Stimulated activated naive CD8-positive, alpha-beta T cell treated with anti-CD3 and anti-CD28 coated beads, Interleukin-15, amount 100 ng/mL, for 72 hours (primary cell): ENCODE results near the gene SMAD9.

ENCODE experiments used
- ATAC-seq: fragments of 150-1000 bp; cut with Tn5 transposase; 2 replicates; pipeline ENCODE4 v1.10.0; 2021; ENCODE audit warnings: mild to moderate bottlenecking, moderate library complexity
- DNase-seq, 2 donors: peaks; one replicate each; pipeline ENCODE4 v3.0.0; 2021 to 2022
- H3K27ac Mint-ChIP-seq, 2 donors: one replicate each; pipeline ENCODE4 v1.8.0; 2022; ENCODE audit warnings: mild to moderate bottlenecking in 2 of 2, mixed read lengths in 2 of 2, moderate library complexity in 2 of 2
- H3K27me3 Mint-ChIP-seq: one replicate; pipeline ENCODE4 v1.8.0; 2022; ENCODE audit warnings: mixed read lengths
- H3K4me1 Mint-ChIP-seq: one replicate; pipeline ENCODE4 v1.8.0; 2022; ENCODE audit warnings: mild to moderate bottlenecking, mixed read lengths
- H3K4me3 Mint-ChIP-seq, 2 donors: one replicate each; pipeline ENCODE4 v1.8.0; 2022; ENCODE audit warnings: mild to moderate bottlenecking in 2 of 2, mixed read lengths in 2 of 2, moderate library complexity in 1 of 2
- H3K9me3 Mint-ChIP-seq, 2 donors: one replicate each; pipeline ENCODE4 v1.8.0; 2022; ENCODE audit warnings: mixed read lengths in 2 of 2

SMAD9 gene

GRCh38 chr13:36917311-36917710 is 2.7 kb downstream of the SMAD9 start:
- ATAC-seq, result no peak
- Mint-ChIP-seq H3K27ac (no peak overlapping the region), H3K4me3 (no peak overlapping the region), H3K9me3 (no peaks in the 10 kb centered on the region), H3K27me3 (peaks cover 77% of the 10 kb centered on the region), H3K4me1 (no peaks in the 10 kb centered on the region)
- no peak for DNase-seq

- no peak overlapping the region for H3K27ac Mint-ChIP-seq
- no peaks in the 10 kb centered on the region for H3K4me1 Mint-ChIP-seq
- H3K4me3 Mint-ChIP-seq, result no peak overlapping the region
- H3K27me3 Mint-ChIP-seq, result peaks cover 68% of the 10 kb centered on the region
- no peak for DNase-seq
- H3K9me3 Mint-ChIP-seq, result no peaks in the 10 kb centered on the region
- no peak for ATAC-seq
Measured at GRCh38 chr13:36915896-36916640, 4.0 kb downstream of the SMAD9 start.

GRCh38 chr13:36915106-36915505 is 4.9 kb downstream of the SMAD9 start:
- Mint-ChIP-seq H3K4me1 (no peaks in the 10 kb centered on the region), H3K27ac (no peak overlapping the region), H3K27me3 (peaks cover 69% of the 10 kb centered on the region), H3K4me3 (no peak overlapping the region), H3K9me3 (no peaks in the 10 kb centered on the region)
- no peak for DNase-seq
- no peak for ATAC-seq

DNA sequence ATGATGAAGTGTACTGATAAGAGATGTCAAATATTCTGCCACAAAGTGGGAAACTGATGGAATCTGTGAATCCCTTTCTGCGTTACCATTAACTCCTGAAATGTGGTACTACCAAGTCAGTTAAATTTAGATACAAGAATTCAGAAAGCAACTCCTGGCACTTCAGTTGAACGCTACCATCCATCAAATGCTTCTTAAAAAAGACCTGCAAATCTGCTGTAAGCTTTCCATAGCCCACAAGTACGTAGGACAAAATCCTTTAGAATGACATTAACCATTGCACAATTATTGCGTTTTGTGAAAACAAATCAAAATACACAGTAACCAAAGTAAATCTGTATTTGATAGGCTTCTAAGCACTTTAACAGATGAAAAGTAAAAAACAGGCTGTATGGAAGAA is 5.4 kb downstream of the SMAD9 start:
- Mint-ChIP-seq H3K4me3 (no peak overlapping the region), H3K9me3 (no peaks in the 10 kb centered on the region), H3K27ac (no peak overlapping the region), H3K27me3 (peaks cover 71% of the 10 kb centered on the region), H3K4me1 (no peaks in the 10 kb centered on the region)
- no peak for DNase-seq
- no peak for ATAC-seq

- no peak overlapping the region for H3K27ac Mint-ChIP-seq
- no peaks in the 10 kb centered on the region for H3K4me1 Mint-ChIP-seq
- peaks cover 60% of the 10 kb centered on the region for H3K27me3 Mint-ChIP-seq
- ATAC-seq, result no peak
- no peaks in the 10 kb centered on the region for H3K9me3 Mint-ChIP-seq
- no peak overlapping the region for H3K4me3 Mint-ChIP-seq
- DNase-seq, result no peak
Measured at GRCh38 chr13:36913463-36913862, 6.6 kb downstream of the SMAD9 start.

DNA sequence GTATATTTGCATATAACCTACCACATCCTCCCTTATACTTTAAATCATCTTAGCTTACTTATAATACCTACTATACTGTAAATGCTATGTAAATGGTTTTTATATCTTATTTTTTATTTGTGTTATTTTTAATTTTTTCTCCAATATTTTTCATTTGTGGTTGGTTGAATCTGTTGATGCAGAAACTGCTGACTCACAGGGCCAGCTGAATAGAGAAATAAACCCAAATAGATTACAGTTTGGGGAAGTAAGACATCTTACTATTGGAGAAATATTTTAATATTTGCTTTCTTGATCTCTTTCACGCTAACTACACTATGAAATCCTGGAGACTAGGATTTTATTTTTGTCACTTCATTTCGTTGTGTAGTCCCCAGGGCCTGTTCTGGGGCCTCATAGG is 7.1 kb downstream of the SMAD9 start:
- no peak for ATAC-seq
- Mint-ChIP-seq H3K27ac (no peak overlapping the region), H3K4me3 (no peak overlapping the region), H3K27me3 (peaks cover 55% of the 10 kb centered on the region), H3K4me1 (no peaks in the 10 kb centered on the region), H3K9me3 (no peaks in the 10 kb centered on the region)
- DNase-seq, result no peak

- Mint-ChIP-seq H3K4me3 (no peak overlapping the region), H3K4me1 (no peaks in the 10 kb centered on the region), H3K27me3 (peaks cover 49% of the 10 kb centered on the region), H3K27ac (no peak overlapping the region), H3K9me3 (no peaks in the 10 kb centered on the region)
- ATAC-seq, result no peak
- DNase-seq, result no peak
Measured at GRCh38 chr13:36912369-36912768, 7.7 kb downstream of the SMAD9 start.

DNA sequence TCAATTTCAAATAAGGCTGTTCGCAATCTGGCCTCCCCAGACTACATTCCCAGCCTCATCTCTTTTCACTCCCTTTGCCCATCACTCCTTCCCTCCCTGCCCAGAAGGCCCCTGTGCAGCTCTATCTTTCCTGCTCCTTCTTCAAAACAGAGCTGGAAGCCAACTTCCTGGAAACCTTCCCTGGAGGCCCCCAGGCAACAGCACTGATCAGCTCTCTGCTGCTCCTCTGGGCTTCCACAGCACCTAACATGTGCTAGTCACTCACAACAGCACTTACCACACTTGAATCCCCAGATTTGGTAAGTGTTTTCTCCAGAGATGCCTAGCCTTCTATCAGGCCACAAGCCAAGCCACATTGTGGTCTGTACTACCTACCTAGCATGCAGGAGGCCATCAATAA is 9.5 kb downstream of the SMAD9 start:
- H3K27me3 Mint-ChIP-seq, result peaks cover 31% of the 10 kb centered on the region
- H3K9me3 Mint-ChIP-seq, result no peaks in the 10 kb centered on the region
- DNase-seq, result no peak
- no peak overlapping the region for H3K4me3 Mint-ChIP-seq
- ATAC-seq, result no peak
- H3K4me1 Mint-ChIP-seq, result no peaks in the 10 kb centered on the region
- no peak overlapping the region for H3K27ac Mint-ChIP-seq

- no peak for ATAC-seq
- H3K27me3 Mint-ChIP-seq, result peaks cover 10% of the 10 kb centered on the region
- no peak overlapping the region for H3K27ac Mint-ChIP-seq
Measured at GRCh38 chr13:36907821-36908220, 12.2 kb downstream of the SMAD9 start.

DNA sequence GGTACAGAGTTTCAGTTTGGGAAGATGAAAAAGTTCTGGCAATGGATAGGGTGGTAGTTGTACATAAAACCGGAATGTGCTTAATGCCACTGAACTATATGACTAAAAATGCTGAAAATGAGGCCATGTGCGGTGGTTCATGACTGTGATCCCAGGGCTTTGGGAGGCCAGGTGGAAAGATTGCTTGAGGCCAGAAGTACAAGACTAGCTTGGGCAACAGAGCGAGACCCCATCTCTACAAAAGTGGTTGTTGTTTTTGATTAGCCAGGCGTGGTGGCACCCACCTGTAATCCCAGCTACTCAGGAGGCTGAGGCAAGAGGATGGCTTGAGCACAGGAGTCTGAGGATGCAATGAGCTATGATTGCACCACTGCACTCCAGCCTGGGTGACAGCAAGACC is 12.8 kb downstream of the SMAD9 start:
- no peaks in the 10 kb centered on the region for H3K9me3 Mint-ChIP-seq
- H3K4me1 Mint-ChIP-seq, result no peaks in the 10 kb centered on the region
- H3K4me3 Mint-ChIP-seq, result no peak overlapping the region
- peaks cover 10% of the 10 kb centered on the region for H3K27me3 Mint-ChIP-seq
- no peak overlapping the region for H3K27ac Mint-ChIP-seq
- ATAC-seq (no peak), DNase-seq (no peak)

More at GRCh38 chr13:36907821-36908220, 12.2 kb downstream of the SMAD9 start:
- H3K9me3 Mint-ChIP-seq, result no peaks in the 10 kb centered on the region
- DNase-seq, result no peak
- no peaks in the 10 kb centered on the region for H3K4me1 Mint-ChIP-seq
- H3K4me3 Mint-ChIP-seq, result no peak overlapping the region

- ATAC-seq (no peak), DNase-seq (no peak)
- peaks cover 19% of the 10 kb centered on the region for H3K27me3 Mint-ChIP-seq
Measured at GRCh38 chr13:36905944-36906343, 14.1 kb downstream of the SMAD9 start.

DNA sequence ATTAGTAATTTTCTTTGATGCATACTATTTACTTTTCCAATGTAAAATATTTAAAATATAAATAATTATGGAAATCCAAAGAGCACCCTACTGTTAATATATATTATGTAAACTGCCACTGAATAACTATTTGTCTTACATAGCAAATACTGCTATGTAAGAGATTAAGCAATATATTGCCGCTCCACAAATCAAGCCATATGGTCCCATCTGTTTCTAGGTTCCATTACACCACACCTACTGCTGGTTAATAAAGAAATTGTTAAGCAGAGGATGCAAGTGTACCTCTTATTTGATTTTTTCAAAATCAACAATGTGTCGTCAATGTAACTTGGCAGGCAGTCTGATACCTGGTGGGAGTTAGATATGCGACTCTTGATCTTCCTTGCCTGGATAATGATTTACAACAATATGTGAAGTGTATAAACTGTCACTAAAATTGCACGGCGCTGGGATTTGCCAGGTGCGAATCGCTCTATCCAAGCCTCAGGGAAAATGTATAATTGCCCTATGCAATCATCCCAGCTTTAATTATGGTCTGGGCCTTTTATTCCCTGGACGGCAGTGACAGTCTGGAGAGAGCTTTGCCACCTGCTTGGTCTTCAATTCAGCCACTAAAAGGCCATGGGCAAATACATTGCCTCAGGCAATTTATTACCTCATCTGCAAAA is 16.0 kb downstream of the SMAD9 start:
- DNase-seq, result no peak
- H3K27me3 Mint-ChIP-seq, result peaks cover 16% of the 10 kb centered on the region
- ATAC-seq, result no peak
- no peaks in the 10 kb centered on the region for H3K9me3 Mint-ChIP-seq
- H3K4me1 Mint-ChIP-seq, result no peaks in the 10 kb centered on the region
- H3K4me3 Mint-ChIP-seq, result no peak overlapping the region
- H3K27ac Mint-ChIP-seq, result no peak overlapping the region

More at GRCh38 chr13:36905944-36906343, 14.1 kb downstream of the SMAD9 start:
- H3K4me1 Mint-ChIP-seq, result no peaks in the 10 kb centered on the region
- no peak overlapping the region for H3K4me3 Mint-ChIP-seq
- H3K9me3 Mint-ChIP-seq, result no peaks in the 10 kb centered on the region
- no peak overlapping the region for H3K27ac Mint-ChIP-seq

DNA sequence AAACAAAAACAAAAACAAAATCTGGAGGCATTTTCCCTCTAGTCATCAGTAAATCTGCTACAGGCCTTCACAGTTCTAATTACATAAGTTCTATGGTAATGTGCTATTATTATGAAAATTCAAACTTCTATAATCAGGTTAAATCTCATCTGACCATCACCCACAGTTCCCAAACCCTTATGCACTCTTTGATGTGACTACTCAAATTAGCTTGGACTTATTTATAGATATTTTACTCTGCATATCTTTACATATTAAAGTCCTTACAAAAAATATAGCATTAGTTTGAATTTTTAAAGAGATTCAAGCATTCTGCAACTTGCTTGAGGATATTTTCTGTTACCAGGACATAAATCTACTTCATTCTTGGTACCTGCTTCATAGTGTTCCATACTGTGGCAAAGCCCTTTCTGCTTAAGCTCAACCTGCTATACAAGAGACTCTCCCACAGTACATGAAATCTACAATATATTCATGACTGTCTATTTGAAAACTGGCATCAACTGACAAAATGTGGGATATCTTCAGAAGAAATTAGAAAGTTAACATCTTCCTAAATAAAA is 22.9 kb downstream of the SMAD9 start:
- Mint-ChIP-seq H3K4me1 (no peaks in the 10 kb centered on the region), H3K9me3 (peaks cover 0 to 7% of the 10 kb centered on the region in 2 donors), H3K27ac (no peak overlapping the region), H3K27me3 (peaks cover 34% of the 10 kb centered on the region), H3K4me3 (no peak overlapping the region)
- DNase-seq (no peak), ATAC-seq (no peak)

- H3K4me3 Mint-ChIP-seq, result no peak overlapping the region
- DNase-seq (no peak), ATAC-seq (no peak)
- peaks cover 44% of the 10 kb centered on the region for H3K27me3 Mint-ChIP-seq
- peaks cover 0 to 7% of the 10 kb centered on the region in 2 donors for H3K9me3 Mint-ChIP-seq
- no peaks in the 10 kb centered on the region for H3K4me1 Mint-ChIP-seq
- H3K27ac Mint-ChIP-seq, result no peak overlapping the region
Measured at GRCh38 chr13:36891752-36892151, 28.3 kb downstream of the SMAD9 start.

DNA sequence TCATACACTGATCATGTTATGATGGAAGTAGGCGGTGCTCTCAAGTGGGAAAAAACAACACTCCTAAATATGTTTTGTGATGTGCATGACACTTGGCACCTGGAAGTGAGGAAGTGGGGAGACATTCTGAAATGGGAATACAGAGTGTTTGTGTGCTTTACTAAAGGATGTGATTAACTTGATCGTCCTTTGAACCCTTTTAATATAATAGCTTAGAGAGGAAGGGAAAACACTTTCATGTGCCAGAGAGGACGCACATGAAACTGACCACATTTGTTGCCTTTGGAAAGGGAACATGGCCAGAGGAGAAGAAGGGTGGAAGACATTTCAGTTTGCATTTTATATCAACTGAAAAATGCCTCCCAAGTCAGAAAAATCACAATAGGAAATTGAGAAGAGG is 31.4 kb downstream of the SMAD9 start:
- ATAC-seq, result no peak
- H3K4me1 Mint-ChIP-seq, result no peaks in the 10 kb centered on the region
- no peaks in the 10 kb centered on the region for H3K9me3 Mint-ChIP-seq
- H3K4me3 Mint-ChIP-seq, result no peak overlapping the region
- no peak overlapping the region for H3K27ac Mint-ChIP-seq
- H3K27me3 Mint-ChIP-seq, result peaks cover 37% of the 10 kb centered on the region
- no peak for DNase-seq

GRCh38 chr13:36887758-36888521 is 32.1 kb downstream of the SMAD9 start:
- no peaks in the 10 kb centered on the region for H3K4me1 Mint-ChIP-seq
- no peak overlapping the region for H3K27ac Mint-ChIP-seq
- H3K4me3 Mint-ChIP-seq, result no peak overlapping the region
- no peaks in the 10 kb centered on the region for H3K9me3 Mint-ChIP-seq
- DNase-seq (no peak), ATAC-seq (no peak)
- H3K27me3 Mint-ChIP-seq, result peaks cover 37% of the 10 kb centered on the region
